Type B pancreatic cell (in vitro differentiated cells): ENCODE results near the gene NECTIN4. TPM values are rescaled to one million over a fixed set of nuclear protein-coding genes. Genes with fewer than 3 reads are reported as not detected.

ENCODE experiments used
- DNase-seq: peaks from one replicate; pipeline ENCODE4 v3.0.0; 2021; ENCODE audit warnings: mixed read lengths; ENCODE audit not compliant: unreplicated experiment; ENCODE audit errors: extremely low spot score
- H3K27ac Mint-ChIP-seq: 2 replicates; pipeline ENCODE4 v1.8.0; 2021; ENCODE audit warnings: mild to moderate bottlenecking, mixed read lengths
- H3K27me3 Mint-ChIP-seq: 2 replicates; pipeline ENCODE4 v1.8.0; 2021; ENCODE audit warnings: mixed read lengths
- H3K36me3 Mint-ChIP-seq: 2 replicates; pipeline ENCODE4 v1.8.0; 2021; ENCODE audit warnings: mixed read lengths
- H3K4me1 Mint-ChIP-seq: one replicate; pipeline ENCODE4 v1.8.0; 2021; ENCODE audit warnings: mixed read lengths; ENCODE audit not compliant: unreplicated experiment
- H3K4me3 Mint-ChIP-seq: 2 replicates; pipeline ENCODE4 v1.8.0; 2021; ENCODE audit warnings: mild to moderate bottlenecking, mixed read lengths
- H3K9me3 Mint-ChIP-seq: 2 replicates; pipeline ENCODE4 v1.8.0; 2021; ENCODE audit warnings: mixed read lengths
- total RNA-seq: library from RNA; stranded (reverse); gene quantifications from 2 replicates; pipeline ENCODE4 v1.2.1, GENCODE V29; 2021; ENCODE audit warnings: low replicate concordance
- TF ChIP-seq, protein P1 (sequence below): fragments of 200-600 bp; sonication (generic); conservative IDR thresholded peaks from 2 replicates; pipeline ENCODE4 v1.5.0; 2021; ENCODE audit warnings: antibody characterized with exemption, mild to moderate bottlenecking

NECTIN4 gene
- total RNA-seq, 1 donor from 2014 or later: 57.7 TPM

- no peak for DNase-seq
- Mint-ChIP-seq H3K27me3 (no peaks in the 10 kb centered on the region), H3K4me1 (peaks cover 8% of the 10 kb centered on the region), H3K9me3 (peaks cover 9% of the 10 kb centered on the region), H3K36me3 (peaks cover 35% of the 10 kb centered on the region), H3K4me3 (peak overlapping the region; percentile 96), H3K27ac (peak overlapping the region; percentile 97)
- TF ChIP-seq, protein P1, sequence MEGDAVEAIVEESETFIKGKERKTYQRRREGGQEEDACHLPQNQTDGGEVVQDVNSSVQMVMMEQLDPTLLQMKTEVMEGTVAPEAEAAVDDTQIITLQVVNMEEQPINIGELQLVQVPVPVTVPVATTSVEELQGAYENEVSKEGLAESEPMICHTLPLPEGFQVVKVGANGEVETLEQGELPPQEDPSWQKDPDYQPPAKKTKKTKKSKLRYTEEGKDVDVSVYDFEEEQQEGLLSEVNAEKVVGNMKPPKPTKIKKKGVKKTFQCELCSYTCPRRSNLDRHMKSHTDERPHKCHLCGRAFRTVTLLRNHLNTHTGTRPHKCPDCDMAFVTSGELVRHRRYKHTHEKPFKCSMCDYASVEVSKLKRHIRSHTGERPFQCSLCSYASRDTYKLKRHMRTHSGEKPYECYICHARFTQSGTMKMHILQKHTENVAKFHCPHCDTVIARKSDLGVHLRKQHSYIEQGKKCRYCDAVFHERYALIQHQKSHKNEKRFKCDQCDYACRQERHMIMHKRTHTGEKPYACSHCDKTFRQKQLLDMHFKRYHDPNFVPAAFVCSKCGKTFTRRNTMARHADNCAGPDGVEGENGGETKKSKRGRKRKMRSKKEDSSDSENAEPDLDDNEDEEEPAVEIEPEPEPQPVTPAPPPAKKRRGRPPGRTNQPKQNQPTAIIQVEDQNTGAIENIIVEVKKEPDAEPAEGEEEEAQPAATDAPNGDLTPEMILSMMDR: no peak
Measured at GRCh38 chr1:161044535-161044907, 44.8 kb downstream of the NECTIN4 start.

DNA sequence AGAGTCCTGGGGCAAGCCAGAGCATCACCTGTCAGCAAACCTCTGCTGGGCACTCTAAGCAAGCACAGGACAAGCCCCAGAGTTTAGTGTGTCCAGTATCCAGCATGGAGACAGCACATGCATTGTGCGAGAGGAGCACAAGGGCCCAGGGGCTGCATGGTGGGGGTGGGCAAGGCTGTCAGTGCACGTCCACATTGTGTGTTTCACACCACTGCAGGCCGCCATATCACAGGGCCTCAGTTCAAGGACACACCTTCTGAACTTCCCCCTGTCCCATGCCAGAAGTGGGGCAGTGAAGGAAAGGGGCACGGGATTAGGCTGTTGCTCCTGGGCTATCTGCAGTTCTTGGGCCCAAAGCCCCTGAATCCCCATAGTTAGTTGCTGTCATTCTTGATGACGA is 49.8 kb downstream of the NECTIN4 start:
- H3K9me3 Mint-ChIP-seq: no peaks in the 10 kb centered on the region
- H3K36me3 Mint-ChIP-seq: peaks cover 26% of the 10 kb centered on the region
- H3K27me3 Mint-ChIP-seq: no peaks in the 10 kb centered on the region
- TF ChIP-seq, protein P1: no peak
- no peak for DNase-seq
- peak overlapping the region; percentile 91 for H3K27ac Mint-ChIP-seq
- H3K4me1 Mint-ChIP-seq: peaks cover 9% of the 10 kb centered on the region
- H3K4me3 Mint-ChIP-seq: peak overlapping the region; percentile 90

GRCh38 chr1:161039154-161039545 is 50.2 kb downstream of the NECTIN4 start:
- Mint-ChIP-seq H3K4me1 (peaks cover 6% of the 10 kb centered on the region), H3K9me3 (no peaks in the 10 kb centered on the region), H3K27me3 (no peaks in the 10 kb centered on the region), H3K27ac (peak overlapping the region; percentile 91), H3K4me3 (peak overlapping the region; percentile 90), H3K36me3 (peaks cover 26% of the 10 kb centered on the region)
- no peak for DNase-seq
- TF ChIP-seq, protein P1: no peak

GRCh38 chr1:161038523-161039153 is 50.7 kb downstream of the NECTIN4 start, which contains the start of gene TSTD1:
Gene TSTD1 (minus strand): TSS chr1:161038964. CDS start chr1:161038889, 75 bp downstream.
- peak within 1 kb of the TSS; percentile 91 for H3K27ac Mint-ChIP-seq
- TF ChIP-seq, protein P1: no peak
- H3K36me3 Mint-ChIP-seq: peaks cover 26% of the 10 kb centered on the region
- H3K4me3 Mint-ChIP-seq: peak within 1 kb of the TSS; percentile 90
- no peaks in the 10 kb centered on the region for H3K27me3 Mint-ChIP-seq
- H3K9me3 Mint-ChIP-seq: no peaks in the 10 kb centered on the region
- no peak for DNase-seq
- peaks cover 5% of the 10 kb centered on the region for H3K4me1 Mint-ChIP-seq

DNA sequence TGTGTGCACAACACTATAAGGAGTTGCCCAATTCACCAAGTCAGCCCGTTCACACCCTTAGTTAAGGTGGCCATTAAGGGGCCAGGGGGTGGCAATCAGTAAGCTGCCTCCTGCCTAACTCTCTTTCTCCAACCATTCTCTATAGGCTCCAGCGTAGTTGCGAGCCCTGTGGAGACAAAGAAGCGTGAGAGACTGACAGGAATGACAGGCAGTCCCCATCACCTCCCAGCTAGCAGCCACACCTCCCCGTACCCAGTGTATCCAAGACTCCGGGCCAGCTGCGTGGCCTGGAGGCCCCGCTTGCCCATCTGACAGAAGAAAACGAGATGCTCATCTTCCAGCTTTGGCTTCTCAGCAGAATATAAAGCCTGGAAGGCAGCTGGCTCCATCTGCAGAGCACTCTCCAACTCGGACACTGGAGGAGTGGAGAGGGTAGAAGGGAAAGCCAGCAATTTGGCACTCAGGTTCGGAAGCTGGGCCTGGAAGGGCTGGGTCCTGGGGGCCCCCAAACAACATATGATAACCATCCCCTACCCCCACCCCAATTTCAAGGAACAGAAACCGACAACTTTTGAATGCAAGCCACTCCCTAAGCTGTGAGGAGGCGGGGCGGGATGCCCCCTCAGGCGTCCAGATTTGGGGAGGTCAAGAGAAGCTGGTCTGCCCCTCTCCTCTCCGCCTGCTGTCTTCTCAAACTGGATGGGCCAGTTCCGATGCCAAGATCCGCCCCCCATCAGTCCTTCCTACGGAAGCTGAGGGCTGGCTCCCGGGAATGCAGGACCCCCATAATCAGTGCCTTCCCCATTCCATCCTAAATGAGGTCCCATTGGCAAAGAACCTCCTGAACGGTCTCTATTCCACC is 51.5 kb downstream of the NECTIN4 start:
- TF ChIP-seq, protein P1: no peak
- Mint-ChIP-seq H3K4me3 (peak overlapping the region; percentile 90), H3K36me3 (peaks cover 26% of the 10 kb centered on the region), H3K27ac (peak overlapping the region; percentile 91), H3K9me3 (no peaks in the 10 kb centered on the region), H3K4me1 (peaks cover 6% of the 10 kb centered on the region), H3K27me3 (no peaks in the 10 kb centered on the region)
- no peak for DNase-seq
